Prostate gland (tissue), 2 donors: ENCODE results near the gene PLCH1. TPM values are rescaled to one million over a fixed set of nuclear protein-coding genes. Genes with fewer than 3 reads are reported as not detected.

Experiments used
- DNase-seq: peaks from one replicate; pipeline ENCODE4 v3.0.0-alpha.2; 2019; ENCODE audit warnings: low spot score
- H3K27ac ChIP-seq, 2 donors: fragments of 200-600 bp; sonication (generic); 2 replicates each; pipeline ENCODE4 v1.5.1; 2017 to 2019
- H3K27me3 ChIP-seq: fragments of 200-600 bp; sonication (generic); replicated peaks from 2 replicates; pipeline ENCODE4 v1.5.1; 2019; ENCODE audit not compliant: insufficient read depth
- H3K36me3 ChIP-seq, 2 donors: fragments of 200-600 bp; sonication (generic); 1 replicate in 1 of 2; 2 replicates in 1 of 2; pipeline versions ENCODE4 v1.5.1 to v1.8.1; 2017 to 2019
- H3K4me1 ChIP-seq: fragments of 200-600 bp; sonication (generic); replicated peaks from 2 replicates; pipeline ENCODE4 v1.5.1; 2019
- H3K4me3 ChIP-seq, 2 donors: fragments of 200-600 bp; sonication (generic); 2 replicates each; pipeline ENCODE4 v1.5.1; 2017 to 2019
- H3K9me3 ChIP-seq: fragments of 200-600 bp; sonication (generic); 2 replicates; pipeline ENCODE4 v1.5.1; 2017
- POLR2A ChIP-seq: fragments of 450-650 bp; IDR thresholded peaks from one replicate; pipeline ENCODE4 v1.6.1; 2016; ENCODE audit warnings: antibody characterized with exemption, mild to moderate bottlenecking
- POLR2AphosphoS5 ChIP-seq: sonication (generic); formaldehyde crosslinking; IDR thresholded peaks from one replicate; pipeline ENCODE4 v1.6.1; 2017; ENCODE audit warnings: antibody characterized with exemption
- WGBS: methylation state at CpG from one replicate; pipeline ENCODE4 v1.1.5; 2018; 5-methylcytosine and 5-hydroxymethylcytosine counted together
- intact Hi-C: fragments of 100-400 bp; cut with DNase I; formaldehyde crosslinking; loops from one replicate; pipeline ENCODE4 v1.14.2; 2022
- total RNA-seq, 2 donors: library from RNA; depleted of rRNA; stranded (reverse); fragments of >200 nt; gene quantifications; one replicate each; pipeline ENCODE4 v1.1.0, GENCODE V29; 2016
- TF ChIP-seq, protein P1 (sequence below), 4 experiments: fragments of 200-600 bp in 2 of 4; fragments of 450-650 bp in 2 of 4; sonication (generic) in 2 of 4; IDR thresholded peaks; 1 replicate in 3 of 4; 2 replicates in 1 of 4; pipeline ENCODE4 v1.5.1; 2016 to 2019; ENCODE audit warnings: antibody characterized with exemption in 4 of 4, mild to moderate bottlenecking in 2 of 4, moderate library complexity in 2 of 4

PLCH1 gene
- total RNA-seq, 2 donors from 2014 or later = 0.64 to 12.2 TPM

DNA sequence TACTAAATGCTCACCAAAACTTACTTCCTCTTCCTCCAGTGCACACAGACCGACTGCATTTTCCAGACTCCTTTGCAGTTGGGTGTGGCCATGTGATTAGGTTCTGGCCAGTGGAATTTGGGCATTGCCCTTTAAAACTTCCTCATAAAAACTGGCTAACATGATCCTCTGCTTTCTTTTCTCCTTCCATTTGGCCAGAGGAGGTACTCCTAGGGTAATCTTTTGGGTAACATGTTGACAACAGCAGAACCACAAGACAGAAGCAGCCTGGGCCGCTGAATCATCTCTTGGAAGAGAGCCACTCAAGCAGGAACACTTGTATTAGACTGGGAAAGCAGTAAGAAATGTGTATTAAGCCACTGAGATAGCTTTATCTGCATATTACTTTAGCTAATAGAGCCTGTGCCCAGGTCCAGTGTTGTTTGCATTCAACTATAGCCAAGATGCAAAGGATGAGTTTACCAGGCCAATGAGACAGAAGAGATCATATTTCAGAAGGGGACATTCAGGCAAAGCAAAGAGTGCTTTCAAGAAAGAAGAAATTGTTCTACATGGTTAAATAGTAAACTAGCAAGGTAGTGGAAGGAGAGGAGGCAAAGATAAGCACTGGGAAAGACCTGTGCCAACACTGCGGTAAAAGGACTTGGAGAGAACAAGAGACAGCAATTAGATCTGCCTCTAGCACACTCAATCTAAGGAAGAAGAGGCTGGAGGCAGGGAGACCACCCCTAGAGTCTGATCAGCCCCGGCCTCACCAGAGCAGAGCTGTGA, 79.8 kb downstream of the PLCH1 start:
- DNase-seq = peak; percentile 47
- H3K27me3 ChIP-seq = no peaks in the 10 kb centered on the region
- H3K4me3 ChIP-seq = no peak overlapping the region
- H3K36me3 ChIP-seq = no peaks in the 10 kb centered on the region
- TF ChIP-seq POLR2A (no peak), POLR2AphosphoS5 (peak; percentile 63)
- TF ChIP-seq, protein P1, sequence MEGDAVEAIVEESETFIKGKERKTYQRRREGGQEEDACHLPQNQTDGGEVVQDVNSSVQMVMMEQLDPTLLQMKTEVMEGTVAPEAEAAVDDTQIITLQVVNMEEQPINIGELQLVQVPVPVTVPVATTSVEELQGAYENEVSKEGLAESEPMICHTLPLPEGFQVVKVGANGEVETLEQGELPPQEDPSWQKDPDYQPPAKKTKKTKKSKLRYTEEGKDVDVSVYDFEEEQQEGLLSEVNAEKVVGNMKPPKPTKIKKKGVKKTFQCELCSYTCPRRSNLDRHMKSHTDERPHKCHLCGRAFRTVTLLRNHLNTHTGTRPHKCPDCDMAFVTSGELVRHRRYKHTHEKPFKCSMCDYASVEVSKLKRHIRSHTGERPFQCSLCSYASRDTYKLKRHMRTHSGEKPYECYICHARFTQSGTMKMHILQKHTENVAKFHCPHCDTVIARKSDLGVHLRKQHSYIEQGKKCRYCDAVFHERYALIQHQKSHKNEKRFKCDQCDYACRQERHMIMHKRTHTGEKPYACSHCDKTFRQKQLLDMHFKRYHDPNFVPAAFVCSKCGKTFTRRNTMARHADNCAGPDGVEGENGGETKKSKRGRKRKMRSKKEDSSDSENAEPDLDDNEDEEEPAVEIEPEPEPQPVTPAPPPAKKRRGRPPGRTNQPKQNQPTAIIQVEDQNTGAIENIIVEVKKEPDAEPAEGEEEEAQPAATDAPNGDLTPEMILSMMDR (IDR thresholded peaks at IDR 0.05) = no peak
- 36% methylated on average over 4 of the region's 4 CpGs for WGBS
- no peaks in the 10 kb centered on the region for H3K9me3 ChIP-seq
- H3K27ac ChIP-seq = peak overlapping the region; percentile 26 to 37
- H3K4me1 ChIP-seq = no peaks in the 10 kb centered on the region
- intact Hi-C loops = no loop called here

DNA sequence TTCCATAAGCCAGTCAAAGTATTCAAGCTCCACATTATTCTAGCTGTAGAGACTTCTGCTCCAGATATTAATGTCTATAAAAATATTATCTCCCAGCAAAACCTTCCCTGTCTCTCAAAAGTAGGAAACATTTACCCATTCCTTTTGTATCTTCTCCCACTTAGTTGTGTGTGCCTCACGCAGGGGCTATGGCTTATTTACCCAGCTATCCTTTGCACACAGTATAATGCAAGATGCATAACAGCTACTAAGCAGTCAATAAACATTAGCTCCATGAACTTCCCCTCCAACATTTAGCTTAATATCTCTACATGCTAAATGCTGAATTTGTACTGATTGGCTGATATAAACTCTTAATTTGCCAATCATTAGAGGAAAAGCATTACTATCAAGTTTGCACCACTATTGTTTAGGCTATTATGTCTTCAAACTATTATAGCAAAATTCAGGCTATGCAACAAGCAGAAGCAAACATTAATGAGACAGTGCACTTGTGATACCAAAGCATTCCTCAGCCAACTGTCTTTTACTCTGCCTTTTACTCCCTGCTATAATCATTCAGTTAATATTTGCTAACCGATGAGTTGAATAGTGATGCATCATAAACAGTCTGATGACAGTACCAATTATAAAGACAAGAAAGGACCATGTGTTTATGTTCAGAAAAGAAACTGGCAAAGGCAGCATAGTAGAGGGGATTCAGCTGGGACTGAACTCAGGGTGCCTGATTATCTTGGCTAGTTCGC, 81.2 kb downstream of the PLCH1 start:
- H3K36me3 ChIP-seq = no peaks in the 10 kb centered on the region
- intact Hi-C loops = no loop called here
- TF ChIP-seq POLR2A (no peak), POLR2AphosphoS5 (no peak)
- TF ChIP-seq, protein P1 (IDR thresholded peaks at IDR 0.05) = no peak
- H3K27ac ChIP-seq = no peak overlapping the region
- H3K27me3 ChIP-seq = no peaks in the 10 kb centered on the region
- H3K4me1 ChIP-seq = no peaks in the 10 kb centered on the region
- WGBS = 54% methylated on average over 3 of the region's 3 CpGs
- no peaks in the 10 kb centered on the region for H3K9me3 ChIP-seq
- DNase-seq = no peak
- no peak overlapping the region for H3K4me3 ChIP-seq

DNA sequence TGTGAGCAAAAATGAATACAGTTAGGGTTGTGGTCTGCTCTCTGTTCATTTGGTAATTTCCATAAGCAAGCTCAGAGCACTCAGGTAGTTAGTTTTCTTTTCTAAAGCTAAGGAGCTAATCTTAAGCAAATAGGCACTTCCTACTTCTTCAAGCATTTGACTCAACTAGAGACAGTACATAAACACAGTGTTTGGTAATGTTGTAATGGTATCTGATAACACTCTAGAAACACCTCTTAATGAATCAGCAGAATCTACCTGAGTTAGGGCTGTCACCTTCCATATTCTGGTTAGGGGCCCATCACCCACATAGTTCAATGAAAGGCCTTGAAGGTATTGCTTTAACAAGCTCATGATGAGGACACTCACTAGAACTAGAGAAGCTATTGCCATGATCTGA, 83.1 kb downstream of the PLCH1 start:
- Histone ChIP-seq H3K4me3 (no peak overlapping the region), H3K27me3 (no peaks in the 10 kb centered on the region), H3K4me1 (no peaks in the 10 kb centered on the region), H3K36me3 (no peaks in the 10 kb centered on the region), H3K9me3 (no peaks in the 10 kb centered on the region), H3K27ac (no peak overlapping the region)
- intact Hi-C loops = no loop called here
- no peak for DNase-seq
- TF ChIP-seq, protein P1 (IDR thresholded peaks at IDR 0.05) = no peak
- TF ChIP-seq POLR2AphosphoS5 (no peak), POLR2A (no peak)

DNA sequence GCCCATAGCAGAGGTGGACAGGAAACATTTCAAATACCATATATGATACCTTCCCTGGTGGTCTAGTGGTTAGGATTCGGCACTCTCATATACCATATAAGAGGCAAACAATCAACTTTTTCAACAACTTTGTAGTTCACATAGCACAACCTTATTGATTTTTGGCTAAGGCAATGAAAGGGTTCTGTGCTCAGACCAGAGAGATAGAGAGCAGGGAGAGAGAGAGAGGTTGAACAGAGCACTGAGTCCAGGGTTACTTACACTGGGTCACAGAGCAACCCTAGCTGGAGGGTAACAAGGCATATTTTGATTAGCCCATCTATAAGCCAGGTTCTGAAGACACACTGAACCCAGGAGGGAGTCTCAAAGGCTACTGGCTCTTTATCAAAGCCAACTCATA, 83.8 kb downstream of the PLCH1 start:
- 88% methylated on average over 1 of the region's 1 CpG for WGBS
- H3K9me3 ChIP-seq = no peaks in the 10 kb centered on the region
- H3K4me1 ChIP-seq = no peaks in the 10 kb centered on the region
- no peak overlapping the region for H3K27ac ChIP-seq
- no peak for DNase-seq
- TF ChIP-seq POLR2AphosphoS5 (no peak), POLR2A (no peak)
- TF ChIP-seq, protein P1 (IDR thresholded peaks at IDR 0.05) = no peak
- intact Hi-C loops = no loop called here
- no peak overlapping the region for H3K4me3 ChIP-seq
- no peaks in the 10 kb centered on the region for H3K27me3 ChIP-seq
- no peaks in the 10 kb centered on the region for H3K36me3 ChIP-seq
